HuH-7.5 (cell line): ENCODE measurements around the gene MCEE.
"Not testable (repeated sequence)": the region's sequence is repeated elsewhere in the genome, so short reads cannot be mapped to it uniquely, and the experiment has no call there.

ENCODE experiments used
- DNase-seq: peaks from one replicate; pipeline ENCODE4 v3.0.0; 2011; ENCODE audit warnings: low spot score

MCEE gene

DNA sequence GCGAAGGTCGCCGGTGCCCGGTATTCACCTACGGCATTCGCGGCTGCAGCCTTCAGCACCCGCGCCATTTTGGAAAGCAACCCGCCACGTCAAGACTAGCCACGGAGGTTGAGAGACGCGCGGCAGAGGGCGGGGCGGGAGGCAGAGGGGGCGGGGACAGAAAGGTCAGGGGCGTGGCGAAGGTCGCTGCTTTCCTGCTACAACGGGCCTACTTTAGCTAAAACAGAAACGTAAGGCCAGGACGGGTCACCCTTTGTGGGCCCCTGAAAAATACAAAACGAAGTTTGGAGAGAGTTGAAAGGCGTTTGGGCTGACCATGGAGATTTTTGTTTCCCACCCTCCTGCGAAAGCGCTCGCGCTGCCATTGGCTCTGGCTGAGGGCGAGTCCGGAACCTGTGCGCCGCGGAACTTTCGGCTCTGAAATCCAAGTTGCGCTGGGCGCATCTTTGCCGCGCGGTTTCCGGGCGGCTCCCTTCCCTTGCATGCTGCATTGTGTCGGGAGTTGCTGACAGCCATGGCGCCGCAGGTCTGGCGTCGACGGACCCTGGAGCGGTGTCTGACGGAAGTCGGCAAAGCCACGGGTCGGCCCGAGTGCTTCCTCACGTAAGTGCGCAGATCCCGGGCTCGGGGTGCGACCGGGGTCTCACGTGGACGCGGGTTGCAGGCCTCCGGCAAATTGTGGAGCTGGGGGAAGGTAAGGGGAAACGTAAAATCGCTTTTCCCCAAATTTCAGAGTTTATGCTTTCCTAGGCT is at the start of gene MCEE, which contains the start of gene MPHOSPH10:
Gene MCEE (minus strand): TSS at position 78 of the 753 bp plus-strand sequence. CDS start 10 bp downstream, at position 68.
Gene MPHOSPH10 (plus strand): TSS at position 483 of the 753 bp plus-strand sequence. CDS start 32 bp downstream, at position 515.
- DNase-seq: peak; percentile 63

DNA sequence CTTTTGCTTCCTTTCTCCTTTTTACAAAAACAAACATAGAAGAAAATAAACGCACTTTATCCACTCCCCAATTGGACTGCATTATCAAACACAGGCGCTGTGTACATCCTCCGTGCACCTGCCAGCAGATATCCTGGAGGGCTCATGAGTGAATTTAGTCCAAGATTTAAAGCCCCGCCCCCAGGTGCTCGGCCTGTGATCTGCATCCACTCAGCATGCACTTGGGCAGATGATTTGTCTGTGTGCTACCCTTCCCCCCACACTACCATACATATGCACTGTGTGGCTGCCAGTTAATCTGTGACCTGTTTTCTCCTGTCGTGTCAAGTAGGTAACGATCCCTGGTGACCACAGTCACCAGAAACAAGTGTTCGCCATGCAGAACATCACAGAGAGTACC is 48.8 kb upstream of the MCEE start:
- DNase-seq: not testable (repeated sequence)

DNA sequence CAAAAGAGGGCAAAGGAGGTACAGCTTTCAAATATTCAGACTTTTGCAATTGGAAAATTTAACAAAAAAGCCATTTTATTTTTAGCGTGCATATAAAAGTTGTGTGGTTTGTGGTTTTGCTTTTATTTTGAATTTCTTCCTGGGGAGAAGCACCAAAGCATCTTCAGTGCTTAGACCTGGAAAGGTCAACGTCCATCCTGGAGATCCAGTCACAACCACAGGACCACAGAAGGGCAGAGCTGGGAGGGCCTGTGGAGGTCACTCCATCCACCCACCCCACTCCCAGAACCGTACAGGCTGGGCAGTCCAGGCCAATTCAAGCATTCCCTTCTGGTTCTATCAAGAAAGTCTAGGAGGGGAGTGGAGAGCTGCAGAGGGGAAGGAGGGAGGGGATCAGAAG is 44.2 kb upstream of the MCEE start:
- DNase-seq: no peak

DNA sequence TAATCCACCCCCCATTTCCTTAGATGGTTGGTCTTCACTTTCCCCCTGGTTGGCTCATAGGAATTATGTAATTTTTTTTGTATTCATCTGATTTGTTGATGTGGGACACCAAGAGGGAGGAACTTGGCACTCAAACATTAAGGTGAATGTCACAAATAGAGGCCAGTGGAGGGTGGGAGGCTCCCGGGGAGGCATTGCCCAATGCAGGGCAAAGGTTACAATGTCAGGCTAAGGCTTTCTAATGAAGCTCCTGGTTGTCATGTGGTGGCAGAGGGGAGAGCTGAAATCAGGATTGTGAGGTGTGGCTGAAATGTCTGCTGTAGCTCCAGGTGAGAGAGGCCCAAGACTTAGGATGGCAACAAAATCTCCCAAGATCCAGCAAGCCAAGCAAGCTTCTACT is 43.1 kb upstream of the MCEE start:
- DNase-seq: peak; percentile 42

DNA sequence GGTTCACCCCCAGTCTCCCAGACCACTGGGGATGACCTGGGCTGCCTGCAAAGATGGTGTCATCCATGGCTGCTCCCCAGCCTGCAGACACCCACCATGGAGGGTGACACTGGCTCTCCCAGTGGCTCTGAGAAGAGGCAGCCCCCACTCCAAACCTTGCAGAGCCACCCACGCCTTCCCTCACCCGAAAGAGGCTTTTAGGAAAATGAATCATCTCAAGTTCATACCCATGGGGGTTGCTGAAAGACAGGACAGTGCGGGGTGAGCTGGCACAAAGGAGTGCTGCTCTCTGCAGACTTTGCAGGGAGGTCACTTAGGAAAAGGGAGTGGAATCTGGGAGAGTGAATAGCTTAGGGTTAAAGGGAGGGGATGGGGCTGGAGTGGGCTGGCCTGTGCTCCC is 36.8 kb upstream of the MCEE start:
- no peak for DNase-seq

DNA sequence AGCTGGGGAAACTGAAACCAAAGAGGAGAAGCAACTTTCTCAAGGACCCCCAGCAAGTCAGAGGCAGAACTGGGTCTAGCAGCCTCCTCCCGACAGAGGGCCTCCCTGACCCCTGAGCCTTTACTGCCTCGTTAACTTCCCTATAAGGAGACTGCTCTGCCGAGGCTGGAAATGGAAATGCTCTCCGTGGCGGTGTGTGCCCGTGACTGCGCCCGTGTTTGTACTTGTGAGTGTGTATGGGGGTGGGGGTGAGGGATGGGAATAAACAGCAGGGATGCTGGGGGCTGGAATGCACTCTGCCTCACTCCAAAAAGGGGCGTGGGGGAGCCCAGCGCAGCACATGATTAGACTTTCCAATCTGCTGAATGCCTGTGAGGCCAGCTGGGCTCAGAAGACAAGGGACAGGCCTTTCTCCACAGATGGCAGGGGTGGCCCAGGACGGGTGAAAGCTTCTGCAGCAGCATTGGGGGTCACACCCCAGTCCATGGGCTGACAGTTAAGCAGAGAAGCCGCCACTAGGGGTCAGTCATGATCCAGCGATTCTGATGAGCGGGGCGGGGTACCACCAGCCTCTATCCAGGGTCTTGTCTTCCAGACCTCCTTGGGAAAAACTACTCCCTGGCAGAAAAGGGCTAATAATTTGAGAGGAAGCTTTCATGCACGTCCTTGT is 27.2 kb upstream of the MCEE start:
- peak; percentile 47 for DNase-seq

DNA sequence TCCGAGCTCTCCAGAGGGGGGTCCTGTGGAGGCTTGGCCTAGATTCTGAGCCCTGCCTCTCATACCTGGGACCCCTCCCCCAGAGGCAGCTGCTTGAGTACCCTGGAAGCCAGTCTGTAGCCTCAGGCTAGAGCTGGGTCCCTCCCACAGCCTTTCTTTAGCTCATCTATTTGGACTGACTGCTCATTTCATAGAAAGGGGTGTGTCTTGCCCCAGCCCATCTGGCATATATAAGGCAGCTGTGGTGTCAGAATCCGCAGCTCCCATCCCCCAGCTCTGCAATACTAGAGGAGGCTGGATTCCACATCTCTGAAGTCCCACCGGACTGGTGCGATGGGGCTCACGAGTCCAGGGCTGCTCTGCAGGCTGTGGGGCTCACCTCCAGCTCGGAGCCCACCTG is 26.5 kb upstream of the MCEE start:
- DNase-seq: no peak

DNA sequence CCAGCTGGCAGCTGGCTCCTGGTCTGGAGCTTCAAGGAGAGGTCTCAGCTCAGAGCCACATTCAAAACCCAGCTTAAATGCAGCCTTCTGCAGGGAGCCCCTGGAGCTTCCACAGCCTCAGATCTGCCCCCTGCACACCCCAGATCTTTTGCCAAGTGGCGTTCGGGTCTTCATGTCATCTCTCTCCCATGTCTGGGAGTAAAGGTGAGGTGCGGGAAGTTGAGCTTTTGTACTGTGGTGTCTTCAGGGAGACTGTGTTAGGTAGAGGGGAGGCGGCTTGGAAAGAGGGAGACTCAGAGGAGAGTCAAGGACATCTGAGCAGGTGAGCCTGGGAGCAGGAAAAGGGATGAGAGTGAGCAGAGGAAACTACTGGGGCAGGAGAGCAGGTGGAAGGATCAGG is 25.8 kb upstream of the MCEE start:
- DNase-seq: no peak

DNA sequence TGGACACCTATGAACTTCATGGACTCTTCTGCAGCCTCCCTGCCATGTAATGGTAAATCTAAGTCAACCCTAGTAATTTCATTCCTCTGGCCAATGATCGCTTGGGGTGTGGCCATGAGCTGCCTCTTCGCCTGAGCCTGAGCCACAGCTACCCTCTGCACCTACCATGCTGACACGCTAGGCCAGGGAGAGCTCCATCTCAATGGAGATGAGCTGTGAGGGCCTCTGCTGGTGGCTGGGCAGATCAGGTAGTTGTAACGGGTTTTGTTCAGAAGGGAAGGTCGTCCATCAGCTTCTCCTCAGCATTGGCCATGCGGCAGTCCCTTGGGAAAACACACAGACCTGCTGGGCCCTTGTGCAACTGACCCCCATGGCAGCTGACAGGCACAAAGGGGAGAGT is 24.8 kb upstream of the MCEE start:
- DNase-seq: peak; percentile 62

DNA sequence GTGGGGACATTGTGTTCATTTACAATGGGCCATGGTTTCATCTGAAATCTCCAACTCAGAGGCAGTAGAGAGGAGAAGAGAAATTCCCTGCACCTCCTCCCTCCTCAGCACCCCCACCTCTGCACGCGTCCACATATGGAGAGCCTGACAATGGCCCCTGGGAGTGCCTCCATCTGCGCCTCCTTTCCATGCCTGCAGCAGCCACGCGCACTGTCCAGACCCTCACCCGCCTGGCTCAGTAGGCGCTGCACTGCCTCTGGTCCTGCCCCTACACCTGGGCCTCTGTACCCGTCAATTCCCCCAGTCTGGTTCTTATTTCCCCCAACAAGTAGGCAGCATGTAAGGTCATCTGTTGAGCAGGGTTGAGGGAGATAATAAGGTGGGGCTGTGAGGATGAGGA is 24.2 kb upstream of the MCEE start:
- DNase-seq: no peak

DNA sequence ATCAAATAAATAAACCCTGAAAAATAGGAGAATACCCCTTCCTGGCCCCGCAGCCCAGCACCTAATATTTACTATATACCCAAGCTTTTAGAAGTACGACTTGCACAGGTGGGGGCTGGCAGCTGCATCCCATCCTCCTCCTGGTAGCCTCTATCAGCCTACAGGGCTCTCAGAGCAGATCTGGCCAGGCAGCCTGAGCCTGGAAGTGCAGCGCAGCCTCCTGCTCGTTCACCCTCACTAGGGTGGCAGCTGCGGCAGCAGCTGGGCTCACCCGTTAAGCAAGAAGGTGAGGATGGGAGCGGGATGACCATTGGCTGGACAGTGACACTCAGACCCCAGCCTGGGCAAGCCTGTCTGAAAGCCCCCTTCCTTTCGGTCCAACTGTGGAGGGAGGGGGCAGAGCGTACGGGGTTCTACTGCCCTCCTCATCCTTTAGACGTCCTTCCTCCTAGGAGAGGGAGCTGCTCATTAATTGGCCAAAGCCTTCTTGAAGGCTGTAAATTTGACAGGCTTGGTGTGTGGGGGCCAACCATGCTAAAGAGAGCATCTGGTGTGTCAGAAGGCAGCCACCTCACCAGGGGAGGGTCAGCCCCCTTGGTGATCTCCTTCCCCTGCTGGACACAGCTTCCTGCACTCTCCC is 23.7 kb upstream of the MCEE start:
- no peak for DNase-seq

DNA sequence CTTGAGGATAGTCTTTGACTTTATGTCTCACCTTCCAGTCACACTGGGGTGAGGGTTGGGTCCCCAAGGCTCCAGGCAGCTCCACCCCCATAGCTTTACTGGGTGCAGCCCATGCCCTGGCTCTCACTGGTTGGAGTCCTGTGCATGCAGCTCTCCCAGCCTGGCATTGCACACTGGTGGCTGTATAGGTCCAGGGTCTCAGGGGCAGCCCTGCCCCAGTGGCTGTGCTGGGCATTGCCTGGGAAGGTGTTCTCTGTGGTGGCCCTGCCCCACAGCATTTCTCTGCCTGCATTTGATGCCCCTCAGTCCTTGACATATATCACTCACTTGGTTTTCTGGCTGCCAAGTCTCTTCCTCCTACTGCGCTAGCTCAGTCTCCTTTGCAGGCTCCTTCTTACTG is 21.6 kb upstream of the MCEE start:
- DNase-seq: no peak

DNA sequence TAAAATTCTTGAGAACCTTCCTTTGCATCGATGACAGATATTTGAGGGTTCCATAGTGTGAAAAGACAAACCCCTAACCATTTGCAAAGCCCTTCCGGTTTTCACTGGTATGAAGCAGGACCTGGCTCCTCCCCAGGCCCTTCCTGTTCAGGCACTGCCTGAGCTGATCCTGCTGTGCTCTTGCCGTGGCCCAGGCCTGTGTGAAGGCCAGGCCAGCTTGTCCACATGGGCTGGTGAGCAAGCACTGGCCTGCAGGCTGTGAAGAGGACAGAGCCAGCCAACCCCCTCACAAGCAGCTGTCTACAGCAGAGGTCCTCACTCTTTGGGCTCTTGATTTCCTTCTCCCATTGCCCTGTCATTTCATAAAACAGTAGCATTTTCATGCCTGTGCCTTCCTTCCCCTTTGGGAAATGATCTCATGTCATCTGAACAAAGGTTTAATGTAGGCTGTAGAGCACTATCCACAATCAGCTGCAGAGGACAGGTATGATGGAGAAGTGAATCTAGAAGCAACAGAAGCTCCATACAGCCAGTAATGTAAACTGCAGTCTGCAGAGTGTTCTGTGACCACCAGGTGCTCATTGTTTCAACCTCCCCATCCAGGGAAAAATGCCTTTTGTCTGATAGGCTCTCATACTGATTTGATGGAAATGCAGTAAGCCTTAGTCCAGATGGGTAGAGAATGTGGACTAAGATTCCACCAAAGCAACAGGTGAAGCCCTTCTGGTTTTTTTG is 20.2 kb upstream of the MCEE start:
- DNase-seq: no peak

DNA sequence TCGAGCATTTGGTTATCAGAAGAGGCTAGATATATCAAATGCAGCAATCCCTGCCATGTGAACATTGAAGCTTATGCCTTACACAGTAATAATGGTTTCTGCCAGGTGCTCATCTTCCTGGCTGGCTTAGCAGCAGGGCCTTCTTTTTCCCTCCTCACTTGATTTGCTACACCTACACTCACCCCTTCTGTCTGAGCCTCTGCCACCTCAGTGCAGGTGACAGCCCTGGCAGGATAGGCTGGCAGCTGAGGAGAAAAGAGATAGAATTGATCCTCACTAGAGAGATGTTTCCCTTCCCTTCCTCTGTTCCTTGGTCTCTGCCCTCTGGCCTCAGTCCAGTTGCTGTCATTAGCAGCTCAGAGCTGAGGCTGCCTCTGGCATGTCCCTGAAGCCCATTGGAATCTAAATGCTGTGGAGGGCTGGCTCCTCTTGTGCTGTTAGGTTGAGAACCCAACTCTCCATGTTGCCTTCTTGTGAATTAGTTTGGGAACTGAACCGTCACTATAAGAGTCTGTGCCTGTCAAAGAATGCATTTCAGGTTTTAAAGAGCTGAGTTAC is 18.6 kb upstream of the MCEE start:
- DNase-seq: no peak

DNA sequence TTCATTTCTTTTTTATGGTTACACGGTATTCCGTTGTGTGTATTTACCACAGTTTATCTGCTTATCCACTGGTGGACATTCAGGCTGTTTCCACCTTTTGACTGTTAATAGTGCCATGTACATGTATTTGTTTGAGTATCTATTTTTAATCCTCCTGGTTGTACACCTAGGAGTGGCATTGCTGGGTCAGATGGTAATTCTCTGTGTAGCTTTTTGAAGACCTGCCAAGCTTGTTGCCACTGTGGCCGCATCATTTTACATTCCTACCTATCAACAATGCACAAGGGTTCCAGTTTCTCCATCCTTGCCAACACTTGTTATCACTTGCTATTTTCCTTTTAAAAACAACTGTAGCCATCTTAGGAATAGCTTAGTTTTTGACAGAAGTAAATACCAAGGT is 13.8 kb upstream of the MCEE start:
- DNase-seq: no peak

DNA sequence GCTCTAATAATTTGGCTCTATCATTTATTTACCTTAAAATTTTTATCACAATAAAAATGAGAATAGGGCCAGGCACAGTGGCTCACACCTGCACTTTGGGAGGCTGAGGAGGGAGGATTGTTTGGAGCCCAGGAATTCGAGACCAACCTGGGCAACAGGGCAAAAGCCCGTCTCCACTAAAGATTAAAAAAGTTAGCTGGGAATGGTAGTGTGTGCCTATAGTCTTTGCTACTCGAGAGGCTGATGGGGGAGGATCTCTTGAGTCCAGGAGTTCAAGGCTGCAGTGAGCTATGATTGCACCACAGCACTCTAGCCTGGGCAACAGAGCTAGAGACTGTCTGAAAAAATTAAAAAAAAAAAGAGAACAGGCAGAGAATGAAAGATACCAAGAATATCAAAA is 6.1 kb upstream of the MCEE start:
- no peak for DNase-seq

DNA sequence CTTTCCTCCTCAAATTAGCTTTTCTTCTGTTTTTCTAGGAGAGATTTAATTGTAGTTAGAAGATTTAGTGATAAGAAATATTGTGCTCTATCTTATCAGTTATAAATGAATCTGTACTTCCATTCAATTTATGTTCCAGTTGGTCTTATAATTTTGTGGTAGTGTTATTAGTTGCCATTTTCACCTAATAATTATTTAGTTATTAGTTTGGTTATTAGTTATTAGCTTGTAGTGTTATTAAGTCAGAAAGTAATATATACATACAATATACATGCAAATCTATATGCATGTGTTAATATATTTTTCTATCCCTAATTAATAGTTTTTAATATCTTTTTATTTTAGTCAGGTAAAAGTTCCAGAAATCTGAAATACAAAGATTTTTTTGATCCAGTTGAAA is 3.6 kb upstream of the MCEE start:
- no peak for DNase-seq

DNA sequence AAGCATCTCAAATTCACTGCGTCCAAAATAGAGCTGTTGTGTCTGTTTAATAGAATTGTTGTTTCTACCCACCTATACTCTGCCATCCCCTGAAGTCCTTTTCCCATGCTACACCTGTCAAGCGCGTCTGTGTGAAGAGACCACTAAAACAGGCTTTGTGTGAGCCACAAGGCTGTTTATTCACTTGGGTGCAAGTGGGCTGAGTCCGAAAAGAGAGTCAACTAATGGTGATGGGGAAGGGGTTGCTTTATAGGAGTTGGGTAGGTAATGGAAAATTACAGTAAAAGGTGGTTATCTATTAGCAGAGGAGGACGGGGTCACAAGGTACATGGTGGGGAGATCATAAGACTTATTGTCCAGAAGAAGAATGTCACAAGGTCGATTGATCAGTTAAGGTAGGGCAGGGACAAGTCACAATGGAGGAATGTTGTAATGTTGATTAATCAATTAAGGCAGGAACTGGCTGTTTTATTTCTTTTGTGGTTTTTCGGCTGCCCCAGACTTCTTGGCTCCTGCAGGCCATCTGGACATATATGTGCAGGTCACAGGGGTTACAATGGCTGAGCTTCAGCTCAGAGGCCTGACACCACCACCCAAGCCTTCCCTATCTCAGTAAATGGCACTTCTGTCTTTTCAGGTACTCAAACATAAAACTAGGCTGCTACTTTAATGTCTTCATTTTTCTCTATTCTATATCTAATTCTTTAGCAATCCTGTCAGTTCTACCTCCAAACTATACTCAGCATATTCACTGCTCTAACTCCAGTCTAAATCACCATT is 1.5 kb upstream of the MCEE start:
- not testable (repeated sequence) for DNase-seq

DNA sequence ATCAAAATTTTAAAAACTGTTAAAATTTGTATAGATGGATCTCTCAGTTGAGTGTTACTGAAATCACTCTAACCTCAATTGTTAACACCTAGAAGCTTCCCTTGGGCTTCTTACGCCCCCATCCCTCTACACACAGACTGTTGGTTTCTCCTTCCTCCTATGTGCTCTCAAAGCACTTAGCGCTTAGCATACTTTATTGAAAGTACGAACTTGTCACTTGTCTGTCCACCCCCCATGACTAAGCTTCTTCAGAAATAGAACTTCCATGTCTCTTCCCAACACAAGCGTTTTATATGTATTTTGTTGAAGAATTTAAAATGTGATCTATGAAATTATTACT is 846 bp upstream of the MCEE start:
- no peak for DNase-seq

DNA sequence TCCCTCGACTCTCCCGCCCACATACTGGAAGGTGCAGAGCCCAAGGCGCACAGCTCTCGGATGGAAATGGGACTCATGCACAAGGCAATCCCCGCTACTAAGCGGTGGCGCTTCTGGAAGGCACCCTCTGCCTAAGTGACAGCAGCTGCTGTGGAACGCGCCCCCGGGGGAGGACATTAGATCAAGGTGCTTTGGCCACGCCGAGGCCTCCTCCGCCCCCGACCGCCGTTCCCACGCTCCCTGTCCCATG is 202 bp downstream of the MCEE start:
- peak; percentile 34 for DNase-seq

DNA sequence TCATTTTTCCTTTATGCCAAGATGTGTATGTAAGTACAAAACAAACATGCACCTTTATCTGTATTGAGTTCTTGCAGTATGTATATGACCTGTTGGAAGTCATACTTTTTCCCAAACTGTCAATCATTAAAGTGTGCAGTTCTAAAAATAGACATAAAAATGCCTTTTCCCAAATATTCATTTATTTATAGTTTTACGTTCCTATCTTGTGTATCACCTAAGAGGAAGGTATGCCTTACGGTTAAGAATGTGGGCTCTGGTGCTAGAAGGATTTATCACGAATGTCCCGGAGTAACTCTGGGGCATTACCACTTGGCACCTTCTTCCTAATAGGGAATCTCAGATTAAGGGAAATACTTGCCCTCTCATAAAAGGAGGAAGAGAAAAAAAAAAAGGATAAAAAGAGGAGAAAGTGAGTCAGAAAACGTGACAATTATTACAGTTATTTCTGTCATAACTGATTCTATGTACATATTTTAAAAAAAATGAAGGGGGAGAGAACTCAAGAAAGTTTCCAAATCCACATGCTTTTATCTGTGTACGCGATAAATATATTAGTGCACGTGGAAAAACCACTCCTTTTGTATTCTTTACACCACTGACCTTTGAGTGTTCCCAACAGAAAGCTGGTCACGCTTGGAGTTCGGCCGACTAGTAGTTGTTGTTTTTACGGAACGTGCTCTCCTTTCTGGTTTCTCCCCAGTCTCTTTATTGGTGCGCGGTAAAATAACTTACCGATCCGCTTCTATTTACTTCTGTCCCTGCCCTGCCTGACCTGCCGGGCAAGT is 721 bp downstream of the MCEE start:
- no peak for DNase-seq
